Measurements from ENCODE around the gene BRK1. TPM values are rescaled to one million over a fixed set of nuclear protein-coding genes. Genes with fewer than 3 reads are reported as not detected.
A peak's percentile ranks its signal among the peaks of the same experiment; 100 is the strongest.

BRK1 gene
- total and polyA plus RNA-seq, 10 of the 15 experiments (the other 5 are each of a cell fraction or from before 2014, with no cell fraction given): 97.8 to 457 (median 203) TPM

- TF ChIP-seq HSF1 (IDR thresholded peaks at IDR 0.05; ENCODE audit: low read depth, low read length): no peak
- peak; percentile 46 for TF ChIP-seq ATF7 (IDR thresholded peaks at IDR 0.05; ENCODE audit: low read depth)
- no peak for TF ChIP-seq CBX5 (IDR thresholded peaks at IDR 0.05; ENCODE audit: low read depth)
- 0 out of 2 replicates have a peak, but pooled peaks have one; percentile 22 for TF ChIP-seq GABPA (IDR thresholded peaks at IDR 0.05; ENCODE audit: low read depth)
- TF ChIP-seq, protein P1, sequence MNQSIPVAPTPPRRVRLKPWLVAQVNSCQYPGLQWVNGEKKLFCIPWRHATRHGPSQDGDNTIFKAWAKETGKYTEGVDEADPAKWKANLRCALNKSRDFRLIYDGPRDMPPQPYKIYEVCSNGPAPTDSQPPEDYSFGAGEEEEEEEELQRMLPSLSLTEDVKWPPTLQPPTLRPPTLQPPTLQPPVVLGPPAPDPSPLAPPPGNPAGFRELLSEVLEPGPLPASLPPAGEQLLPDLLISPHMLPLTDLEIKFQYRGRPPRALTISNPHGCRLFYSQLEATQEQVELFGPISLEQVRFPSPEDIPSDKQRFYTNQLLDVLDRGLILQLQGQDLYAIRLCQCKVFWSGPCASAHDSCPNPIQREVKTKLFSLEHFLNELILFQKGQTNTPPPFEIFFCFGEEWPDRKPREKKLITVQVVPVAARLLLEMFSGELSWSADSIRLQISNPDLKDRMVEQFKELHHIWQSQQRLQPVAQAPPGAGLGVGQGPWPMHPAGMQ (IDR thresholded peaks at IDR 0.05; ENCODE audit: borderline replicate concordance): peak; percentile 43; the same call in 1 of the 2 replicates
- TF ChIP-seq, protein P2, sequence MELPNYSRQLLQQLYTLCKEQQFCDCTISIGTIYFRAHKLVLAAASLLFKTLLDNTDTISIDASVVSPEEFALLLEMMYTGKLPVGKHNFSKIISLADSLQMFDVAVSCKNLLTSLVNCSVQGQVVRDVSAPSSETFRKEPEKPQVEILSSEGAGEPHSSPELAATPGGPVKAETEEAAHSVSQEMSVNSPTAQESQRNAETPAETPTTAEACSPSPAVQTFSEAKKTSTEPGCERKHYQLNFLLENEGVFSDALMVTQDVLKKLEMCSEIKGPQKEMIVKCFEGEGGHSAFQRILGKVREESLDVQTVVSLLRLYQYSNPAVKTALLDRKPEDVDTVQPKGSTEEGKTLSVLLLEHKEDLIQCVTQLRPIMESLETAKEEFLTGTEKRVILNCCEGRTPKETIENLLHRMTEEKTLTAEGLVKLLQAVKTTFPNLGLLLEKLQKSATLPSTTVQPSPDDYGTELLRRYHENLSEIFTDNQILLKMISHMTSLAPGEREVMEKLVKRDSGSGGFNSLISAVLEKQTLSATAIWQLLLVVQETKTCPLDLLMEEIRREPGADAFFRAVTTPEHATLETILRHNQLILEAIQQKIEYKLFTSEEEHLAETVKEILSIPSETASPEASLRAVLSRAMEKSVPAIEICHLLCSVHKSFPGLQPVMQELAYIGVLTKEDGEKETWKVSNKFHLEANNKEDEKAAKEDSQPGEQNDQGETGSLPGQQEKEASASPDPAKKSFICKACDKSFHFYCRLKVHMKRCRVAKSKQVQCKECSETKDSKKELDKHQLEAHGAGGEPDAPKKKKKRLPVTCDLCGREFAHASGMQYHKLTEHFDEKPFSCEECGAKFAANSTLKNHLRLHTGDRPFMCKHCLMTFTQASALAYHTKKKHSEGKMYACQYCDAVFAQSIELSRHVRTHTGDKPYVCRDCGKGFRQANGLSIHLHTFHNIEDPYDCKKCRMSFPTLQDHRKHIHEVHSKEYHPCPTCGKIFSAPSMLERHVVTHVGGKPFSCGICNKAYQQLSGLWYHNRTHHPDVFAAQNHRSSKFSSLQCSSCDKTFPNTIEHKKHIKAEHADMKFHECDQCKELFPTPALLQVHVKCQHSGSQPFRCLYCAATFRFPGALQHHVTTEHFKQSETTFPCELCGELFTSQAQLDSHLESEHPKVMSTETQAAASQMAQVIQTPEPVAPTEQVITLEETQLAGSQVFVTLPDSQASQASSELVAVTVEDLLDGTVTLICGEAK (IDR thresholded peaks at IDR 0.05; ENCODE audit: borderline replicate concordance): peak; percentile 29; the same call in 1 of the 2 replicates
- no peak for TF ChIP-seq TCF3 (IDR thresholded peaks at IDR 0.05; ENCODE audit: borderline replicate concordance, insufficient read depth, low read depth, low read length)
- TF ChIP-seq, protein P3, sequence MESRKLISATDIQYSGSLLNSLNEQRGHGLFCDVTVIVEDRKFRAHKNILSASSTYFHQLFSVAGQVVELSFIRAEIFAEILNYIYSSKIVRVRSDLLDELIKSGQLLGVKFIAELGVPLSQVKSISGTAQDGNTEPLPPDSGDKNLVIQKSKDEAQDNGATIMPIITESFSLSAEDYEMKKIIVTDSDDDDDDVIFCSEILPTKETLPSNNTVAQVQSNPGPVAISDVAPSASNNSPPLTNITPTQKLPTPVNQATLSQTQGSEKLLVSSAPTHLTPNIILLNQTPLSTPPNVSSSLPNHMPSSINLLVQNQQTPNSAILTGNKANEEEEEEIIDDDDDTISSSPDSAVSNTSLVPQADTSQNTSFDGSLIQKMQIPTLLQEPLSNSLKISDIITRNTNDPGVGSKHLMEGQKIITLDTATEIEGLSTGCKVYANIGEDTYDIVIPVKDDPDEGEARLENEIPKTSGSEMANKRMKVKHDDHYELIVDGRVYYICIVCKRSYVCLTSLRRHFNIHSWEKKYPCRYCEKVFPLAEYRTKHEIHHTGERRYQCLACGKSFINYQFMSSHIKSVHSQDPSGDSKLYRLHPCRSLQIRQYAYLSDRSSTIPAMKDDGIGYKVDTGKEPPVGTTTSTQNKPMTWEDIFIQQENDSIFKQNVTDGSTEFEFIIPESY (IDR thresholded peaks at IDR 0.05): no peak
- TF ChIP-seq E2F8 (IDR thresholded peaks at IDR 0.05; ENCODE audit: low read depth, partially characterized antibody): no peak
- TF ChIP-seq RAD51 (IDR thresholded peaks at IDR 0.05): no peak
- no peak for TF ChIP-seq ZSCAN29 (IDR thresholded peaks at IDR 0.05)
- no peak for TF ChIP-seq ZBTB11 (CRISPR knock-in tag; IDR thresholded peaks at IDR 0.05)
Observed at GRCh38 chr3:10115326-10116137, at the start of gene BRK1 (continued).

Data from GM12878 (cell line).